ENCODE data around the gene APOC4.

APOC4 gene

DNA sequence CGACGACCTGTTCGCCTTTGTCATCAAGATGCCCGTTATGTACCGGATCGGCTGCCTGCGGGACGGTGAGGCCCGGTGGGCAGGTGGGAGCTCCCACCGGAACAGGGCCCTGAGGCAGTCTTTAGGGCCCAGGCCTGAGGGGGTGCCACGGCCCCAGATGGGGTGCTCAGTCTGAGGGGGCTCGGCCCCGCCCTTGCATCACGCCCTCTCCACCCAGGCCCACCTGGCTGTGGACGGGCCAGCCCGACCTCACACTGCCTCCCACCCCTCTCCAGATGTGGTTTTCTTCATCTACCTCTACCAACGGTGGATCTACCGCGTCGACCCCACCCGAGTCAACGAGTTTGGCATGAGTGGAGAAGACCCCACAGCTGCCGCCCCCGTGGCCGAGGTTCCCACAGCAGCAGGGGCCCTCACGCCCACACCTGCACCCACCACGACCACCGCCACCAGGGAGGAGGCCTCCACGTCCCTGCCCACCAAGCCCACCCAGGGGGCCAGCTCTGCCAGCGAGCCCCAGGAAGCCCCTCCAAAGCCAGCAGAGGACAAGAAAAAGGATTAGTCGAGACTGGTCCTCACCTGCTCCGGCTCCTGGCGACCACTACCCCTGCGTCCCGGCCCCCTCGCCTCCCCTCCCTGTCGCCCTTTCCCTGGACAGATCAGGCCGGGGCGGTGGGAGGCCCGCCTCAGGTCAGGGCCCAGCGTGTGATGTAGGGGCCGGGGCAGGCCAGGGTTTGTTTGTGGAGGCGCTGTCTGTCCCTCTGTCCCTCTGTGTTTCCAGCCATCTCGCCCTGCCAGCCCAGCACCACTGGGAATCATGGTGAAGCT, 50.5 kb downstream of the APOC4 start:
- TF ChIP-seq EZH2phosphoT487 (IDR thresholded peaks at IDR 0.05; ENCODE audit: low read depth): no peak
- TF ChIP-seq, protein P1, sequence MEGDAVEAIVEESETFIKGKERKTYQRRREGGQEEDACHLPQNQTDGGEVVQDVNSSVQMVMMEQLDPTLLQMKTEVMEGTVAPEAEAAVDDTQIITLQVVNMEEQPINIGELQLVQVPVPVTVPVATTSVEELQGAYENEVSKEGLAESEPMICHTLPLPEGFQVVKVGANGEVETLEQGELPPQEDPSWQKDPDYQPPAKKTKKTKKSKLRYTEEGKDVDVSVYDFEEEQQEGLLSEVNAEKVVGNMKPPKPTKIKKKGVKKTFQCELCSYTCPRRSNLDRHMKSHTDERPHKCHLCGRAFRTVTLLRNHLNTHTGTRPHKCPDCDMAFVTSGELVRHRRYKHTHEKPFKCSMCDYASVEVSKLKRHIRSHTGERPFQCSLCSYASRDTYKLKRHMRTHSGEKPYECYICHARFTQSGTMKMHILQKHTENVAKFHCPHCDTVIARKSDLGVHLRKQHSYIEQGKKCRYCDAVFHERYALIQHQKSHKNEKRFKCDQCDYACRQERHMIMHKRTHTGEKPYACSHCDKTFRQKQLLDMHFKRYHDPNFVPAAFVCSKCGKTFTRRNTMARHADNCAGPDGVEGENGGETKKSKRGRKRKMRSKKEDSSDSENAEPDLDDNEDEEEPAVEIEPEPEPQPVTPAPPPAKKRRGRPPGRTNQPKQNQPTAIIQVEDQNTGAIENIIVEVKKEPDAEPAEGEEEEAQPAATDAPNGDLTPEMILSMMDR (IDR thresholded peaks at IDR 0.05; ENCODE audit: low read depth, low read length): no peak
- no peak overlapping the region for H2AFZ ChIP-seq (ENCODE audit: low read depth, low read length)
- peaks cover 34% of the 10 kb centered on the region for H3K36me3 ChIP-seq (replicated peaks; ENCODE audit: low read depth, low read length)

DNA sequence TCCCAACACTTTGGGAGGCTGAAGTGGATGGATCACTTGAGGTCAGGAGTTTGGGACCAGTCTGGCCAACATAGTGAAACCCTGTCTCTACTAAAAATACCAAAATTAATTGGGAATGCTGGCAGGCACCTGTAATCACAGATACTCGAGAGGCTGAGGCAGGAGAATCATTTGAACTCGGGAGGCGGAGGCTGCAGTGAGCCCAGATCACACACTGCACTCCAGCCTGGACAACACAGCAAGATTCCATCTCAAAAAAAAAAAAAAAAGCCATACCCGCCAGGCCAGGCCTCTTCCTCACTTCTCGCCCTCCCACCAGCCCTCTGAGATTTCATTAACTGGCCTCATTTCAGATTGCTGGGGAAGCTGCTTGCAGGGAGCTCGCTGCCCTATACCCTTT, 51.5 kb downstream of the APOC4 start:
- Histone ChIP-seq H2AFZ (ENCODE audit: low read depth, low read length) (no peak overlapping the region), H3K36me3 (replicated peaks; ENCODE audit: low read depth, low read length) (peaks cover 29% of the 10 kb centered on the region), H3K9ac (ENCODE audit: low read length) (no peak overlapping the region), H3K4me1 (ENCODE audit: low read length) (peaks cover 6% of the 10 kb centered on the region), H3K4me3 (ENCODE audit: low read length) (no peak overlapping the region), H3K4me2 (ENCODE audit: low read length) (no peak overlapping the region), H3K27ac (ENCODE audit: low read length) (no peak overlapping the region), H4K20me1 (ENCODE audit: insufficient read depth, low read length) (no peaks in the 10 kb centered on the region), H3K27me3 (ENCODE audit: low read depth, low read length) (no peaks in the 10 kb centered on the region), H3K79me2 (ENCODE audit: low read length) (no peaks in the 10 kb centered on the region), H3K9me3 (ENCODE audit: insufficient read depth, low read length) (no peaks in the 10 kb centered on the region)
- TF ChIP-seq, protein P1 (IDR thresholded peaks at IDR 0.05; ENCODE audit: low read depth, low read length): no peak
- TF ChIP-seq EZH2phosphoT487 (IDR thresholded peaks at IDR 0.05; ENCODE audit: low read depth): no peak

More for the DNA sequence above, 50.5 kb downstream of the APOC4 start:
- no peaks in the 10 kb centered on the region for H4K20me1 ChIP-seq (ENCODE audit: insufficient read depth, low read length)
- peaks cover 6% of the 10 kb centered on the region for H3K4me1 ChIP-seq (ENCODE audit: low read length)
- H3K27ac ChIP-seq (ENCODE audit: low read length): no peak overlapping the region
- H3K9ac ChIP-seq (ENCODE audit: low read length): no peak overlapping the region
- no peaks in the 10 kb centered on the region for H3K9me3 ChIP-seq (ENCODE audit: insufficient read depth, low read length)
- no peak overlapping the region for H3K4me2 ChIP-seq (ENCODE audit: low read length)
- H3K79me2 ChIP-seq (ENCODE audit: low read length): no peaks in the 10 kb centered on the region
- H3K27me3 ChIP-seq (ENCODE audit: low read depth, low read length): no peaks in the 10 kb centered on the region
- no peak overlapping the region for H3K4me3 ChIP-seq (ENCODE audit: low read length)

DNA sequence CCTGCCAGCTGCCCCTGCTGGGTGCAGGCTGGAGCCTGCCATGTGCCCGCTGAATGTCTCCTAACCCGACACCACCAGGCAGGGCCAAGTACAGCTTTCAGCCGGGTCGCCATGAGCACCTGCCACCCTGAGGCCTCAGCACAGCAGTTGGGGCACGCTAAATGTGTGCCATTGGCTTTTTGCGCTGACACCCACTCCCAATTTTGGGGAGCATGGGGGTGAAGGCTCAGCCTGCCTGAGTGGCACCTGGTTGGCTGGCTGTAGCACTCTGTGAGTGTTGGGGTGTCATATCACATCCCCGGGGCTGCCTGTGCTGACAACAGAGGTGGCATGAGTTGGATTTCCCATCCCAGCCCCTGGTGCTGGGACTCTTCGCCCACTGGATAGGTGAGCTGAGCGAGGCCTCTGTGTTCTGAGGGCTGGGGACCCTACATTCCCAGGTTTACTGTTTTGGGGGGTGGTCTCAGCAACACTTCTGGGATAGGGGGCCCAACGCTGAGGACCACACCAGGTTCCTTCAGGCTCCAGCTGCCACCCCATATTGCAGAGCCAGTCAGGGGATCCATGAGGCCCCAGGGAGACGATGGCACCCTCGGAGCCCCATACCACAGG, 52.0 kb downstream of the APOC4 start:
- Histone ChIP-seq H3K27me3 (ENCODE audit: low read depth, low read length) (no peaks in the 10 kb centered on the region), H2AFZ (ENCODE audit: low read depth, low read length) (no peak overlapping the region), H3K9me3 (ENCODE audit: insufficient read depth, low read length) (no peaks in the 10 kb centered on the region), H3K27ac (ENCODE audit: low read length) (no peak overlapping the region), H3K4me2 (ENCODE audit: low read length) (no peak overlapping the region), H3K4me3 (ENCODE audit: low read length) (no peak overlapping the region), H4K20me1 (ENCODE audit: insufficient read depth, low read length) (no peaks in the 10 kb centered on the region), H3K36me3 (replicated peaks; ENCODE audit: low read depth, low read length) (peaks cover 27% of the 10 kb centered on the region), H3K9ac (ENCODE audit: low read length) (no peak overlapping the region), H3K79me2 (ENCODE audit: low read length) (no peaks in the 10 kb centered on the region), H3K4me1 (ENCODE audit: low read length) (peaks cover 6% of the 10 kb centered on the region)
- TF ChIP-seq, protein P1 (IDR thresholded peaks at IDR 0.05; ENCODE audit: low read depth, low read length): no peak
- TF ChIP-seq EZH2phosphoT487 (IDR thresholded peaks at IDR 0.05; ENCODE audit: low read depth): no peak

All from OCI-LY3 (cell line).